ENCODE measurements around the gene PHLDB2.

Gene PHLDB2

GRCh38 chr3:111838133-111838532 lies 20.9 kb upstream of the PHLDB2 start:
- DNase-seq (ENCODE audit: low read depth), result no peak
- no peak for TF ChIP-seq MAX (IDR thresholded peaks at IDR 0.05; ENCODE audit: low read depth, low read length)
- no peak for TF ChIP-seq MYC (IDR thresholded peaks at IDR 0.05; ENCODE audit: low read depth, low read length)
- TF ChIP-seq, protein P1, sequence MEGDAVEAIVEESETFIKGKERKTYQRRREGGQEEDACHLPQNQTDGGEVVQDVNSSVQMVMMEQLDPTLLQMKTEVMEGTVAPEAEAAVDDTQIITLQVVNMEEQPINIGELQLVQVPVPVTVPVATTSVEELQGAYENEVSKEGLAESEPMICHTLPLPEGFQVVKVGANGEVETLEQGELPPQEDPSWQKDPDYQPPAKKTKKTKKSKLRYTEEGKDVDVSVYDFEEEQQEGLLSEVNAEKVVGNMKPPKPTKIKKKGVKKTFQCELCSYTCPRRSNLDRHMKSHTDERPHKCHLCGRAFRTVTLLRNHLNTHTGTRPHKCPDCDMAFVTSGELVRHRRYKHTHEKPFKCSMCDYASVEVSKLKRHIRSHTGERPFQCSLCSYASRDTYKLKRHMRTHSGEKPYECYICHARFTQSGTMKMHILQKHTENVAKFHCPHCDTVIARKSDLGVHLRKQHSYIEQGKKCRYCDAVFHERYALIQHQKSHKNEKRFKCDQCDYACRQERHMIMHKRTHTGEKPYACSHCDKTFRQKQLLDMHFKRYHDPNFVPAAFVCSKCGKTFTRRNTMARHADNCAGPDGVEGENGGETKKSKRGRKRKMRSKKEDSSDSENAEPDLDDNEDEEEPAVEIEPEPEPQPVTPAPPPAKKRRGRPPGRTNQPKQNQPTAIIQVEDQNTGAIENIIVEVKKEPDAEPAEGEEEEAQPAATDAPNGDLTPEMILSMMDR (IDR thresholded peaks at IDR 0.05; ENCODE audit: low read depth, low read length), result no peak
- no peak for TF ChIP-seq POLR2A (IDR thresholded peaks at IDR 0.05; ENCODE audit: extremely low read depth, insufficient read length)
- H3K4me3 ChIP-seq (ENCODE audit: low read depth, low read length), result no peak overlapping the region

GRCh38 chr3:111846039-111846438 lies 13.0 kb upstream of the PHLDB2 start:
- no peak overlapping the region for H3K4me3 ChIP-seq (ENCODE audit: low read depth, low read length)
- no peak for DNase-seq (ENCODE audit: low read depth)
- TF ChIP-seq, protein P1 (IDR thresholded peaks at IDR 0.05; ENCODE audit: low read depth, low read length), result no peak
- no peak for TF ChIP-seq POLR2A (IDR thresholded peaks at IDR 0.05; ENCODE audit: extremely low read depth, insufficient read length)
- TF ChIP-seq MAX (IDR thresholded peaks at IDR 0.05; ENCODE audit: low read depth, low read length), result no peak
- no peak for TF ChIP-seq MYC (IDR thresholded peaks at IDR 0.05; ENCODE audit: low read depth, low read length)

GRCh38 chr3:111846717-111847116 lies 12.3 kb upstream of the PHLDB2 start:
- no peak overlapping the region for H3K4me3 ChIP-seq (ENCODE audit: low read depth, low read length)
- no peak for TF ChIP-seq MYC (IDR thresholded peaks at IDR 0.05; ENCODE audit: low read depth, low read length)
- TF ChIP-seq, protein P1 (IDR thresholded peaks at IDR 0.05; ENCODE audit: low read depth, low read length), result no peak
- no peak for TF ChIP-seq POLR2A (IDR thresholded peaks at IDR 0.05; ENCODE audit: extremely low read depth, insufficient read length)
- no peak for TF ChIP-seq MAX (IDR thresholded peaks at IDR 0.05; ENCODE audit: low read depth, low read length)
- DNase-seq (ENCODE audit: low read depth), result no peak

DNA sequence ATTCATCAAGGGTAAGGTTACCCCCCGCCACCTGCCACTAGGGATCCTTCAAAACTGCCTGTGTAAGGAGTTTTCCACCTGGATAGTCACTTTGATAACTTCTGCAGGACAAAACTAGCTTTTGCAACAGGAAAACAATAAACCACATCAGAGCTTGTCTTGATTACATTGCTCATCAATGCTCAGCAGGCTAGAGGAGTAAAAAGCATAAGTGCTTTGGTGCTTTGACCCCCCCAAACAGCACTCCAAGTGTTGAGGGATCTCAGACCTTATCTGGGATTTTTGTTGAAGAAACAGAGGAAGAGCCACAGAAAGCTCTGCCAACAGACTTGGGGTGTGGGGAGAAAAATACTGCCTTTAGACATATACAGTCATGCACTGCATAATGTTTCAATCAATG lies 10.8 kb upstream of the PHLDB2 start:
- TF ChIP-seq MYC (IDR thresholded peaks at IDR 0.05; ENCODE audit: low read depth, low read length) (no peak), POLR2A (IDR thresholded peaks at IDR 0.05; ENCODE audit: extremely low read depth, insufficient read length) (no peak), MAX (IDR thresholded peaks at IDR 0.05; ENCODE audit: low read depth, low read length) (no peak)
- TF ChIP-seq, protein P1 (IDR thresholded peaks at IDR 0.05; ENCODE audit: low read depth, low read length), result no peak
- no peak overlapping the region for H3K4me3 ChIP-seq (ENCODE audit: low read depth, low read length)
- no peak for DNase-seq (ENCODE audit: low read depth)

DNA sequence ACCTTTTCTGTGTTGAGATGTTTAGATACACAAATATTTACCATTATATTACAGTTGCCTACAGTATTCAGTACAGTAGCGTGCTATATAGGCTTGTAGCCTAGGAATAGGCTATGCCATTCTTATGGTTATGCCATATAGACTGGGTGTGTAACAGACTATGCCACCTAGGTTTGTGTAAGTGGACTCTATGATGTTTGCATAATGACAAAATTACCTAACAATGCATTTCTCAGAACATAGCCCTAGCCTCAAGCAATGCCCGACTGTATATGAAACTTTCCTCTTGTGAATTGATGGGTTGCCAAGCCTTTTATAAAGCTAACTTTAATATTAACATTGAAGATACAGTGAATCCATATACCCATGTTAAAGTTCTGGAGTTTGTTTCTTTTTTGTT lies 10.3 kb upstream of the PHLDB2 start:
- no peak for TF ChIP-seq MYC (IDR thresholded peaks at IDR 0.05; ENCODE audit: low read depth, low read length)
- TF ChIP-seq, protein P1 (IDR thresholded peaks at IDR 0.05; ENCODE audit: low read depth, low read length), result no peak
- TF ChIP-seq POLR2A (IDR thresholded peaks at IDR 0.05; ENCODE audit: extremely low read depth, insufficient read length), result no peak
- no peak for TF ChIP-seq MAX (IDR thresholded peaks at IDR 0.05; ENCODE audit: low read depth, low read length)
- DNase-seq (ENCODE audit: low read depth), result no peak
- no peak overlapping the region for H3K4me3 ChIP-seq (ENCODE audit: low read depth, low read length)

GRCh38 chr3:111850537-111850936 lies 8.5 kb upstream of the PHLDB2 start:
- no peak for TF ChIP-seq MAX (IDR thresholded peaks at IDR 0.05; ENCODE audit: low read depth, low read length)
- TF ChIP-seq, protein P1 (IDR thresholded peaks at IDR 0.05; ENCODE audit: low read depth, low read length), result no peak
- TF ChIP-seq MYC (IDR thresholded peaks at IDR 0.05; ENCODE audit: low read depth, low read length), result no peak
- TF ChIP-seq POLR2A (IDR thresholded peaks at IDR 0.05; ENCODE audit: extremely low read depth, insufficient read length), result no peak
- H3K4me3 ChIP-seq (ENCODE audit: low read depth, low read length), result no peak overlapping the region
- DNase-seq (ENCODE audit: low read depth), result no peak

All from NB4 (cell line).